ENCODE data around the gene PKP4.

DNA sequence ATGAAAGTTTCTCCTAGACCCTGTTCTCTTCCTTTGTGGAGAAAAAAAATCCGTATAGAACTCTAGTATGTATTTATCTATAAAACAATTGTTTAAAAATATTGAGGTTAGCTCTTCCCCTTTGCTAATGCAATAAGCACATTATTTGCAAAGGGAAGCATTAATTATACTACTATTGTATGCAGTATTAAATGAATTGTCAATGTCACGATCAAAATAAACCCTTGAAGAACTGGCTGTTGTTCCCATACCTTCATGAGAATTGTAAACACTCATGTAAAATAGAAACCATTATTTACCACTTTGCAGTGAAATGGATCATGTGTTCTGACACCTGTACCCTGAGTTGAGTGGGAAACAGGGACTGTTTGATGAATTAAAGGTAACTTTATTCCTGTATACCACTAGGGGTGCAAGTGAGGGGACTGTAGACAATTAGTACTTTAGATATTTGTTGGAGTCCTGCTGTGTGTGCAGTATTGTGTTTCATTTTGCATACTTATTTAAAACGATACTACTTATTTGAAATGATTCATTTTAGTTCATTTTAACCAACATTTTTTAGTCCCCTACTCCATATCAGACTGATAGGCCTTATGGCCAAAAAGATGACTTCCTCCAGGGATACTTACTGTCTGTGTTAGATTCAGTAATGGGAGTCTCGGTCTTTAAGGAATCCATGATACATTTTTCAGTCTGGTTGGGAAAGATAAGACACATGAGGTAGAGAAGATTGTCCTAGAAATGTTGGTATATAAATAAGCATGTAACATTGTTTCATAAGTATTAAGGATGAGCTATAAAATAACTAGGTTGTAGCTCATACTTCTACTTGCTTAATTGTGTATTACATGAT lies 7.9 kb downstream of the PKP4 start:
- TF ChIP-seq, protein P1, sequence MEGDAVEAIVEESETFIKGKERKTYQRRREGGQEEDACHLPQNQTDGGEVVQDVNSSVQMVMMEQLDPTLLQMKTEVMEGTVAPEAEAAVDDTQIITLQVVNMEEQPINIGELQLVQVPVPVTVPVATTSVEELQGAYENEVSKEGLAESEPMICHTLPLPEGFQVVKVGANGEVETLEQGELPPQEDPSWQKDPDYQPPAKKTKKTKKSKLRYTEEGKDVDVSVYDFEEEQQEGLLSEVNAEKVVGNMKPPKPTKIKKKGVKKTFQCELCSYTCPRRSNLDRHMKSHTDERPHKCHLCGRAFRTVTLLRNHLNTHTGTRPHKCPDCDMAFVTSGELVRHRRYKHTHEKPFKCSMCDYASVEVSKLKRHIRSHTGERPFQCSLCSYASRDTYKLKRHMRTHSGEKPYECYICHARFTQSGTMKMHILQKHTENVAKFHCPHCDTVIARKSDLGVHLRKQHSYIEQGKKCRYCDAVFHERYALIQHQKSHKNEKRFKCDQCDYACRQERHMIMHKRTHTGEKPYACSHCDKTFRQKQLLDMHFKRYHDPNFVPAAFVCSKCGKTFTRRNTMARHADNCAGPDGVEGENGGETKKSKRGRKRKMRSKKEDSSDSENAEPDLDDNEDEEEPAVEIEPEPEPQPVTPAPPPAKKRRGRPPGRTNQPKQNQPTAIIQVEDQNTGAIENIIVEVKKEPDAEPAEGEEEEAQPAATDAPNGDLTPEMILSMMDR (IDR thresholded peaks at IDR 0.05) = peak in 2 of 3 experiments; percentile 29 to 53
- no peak for TF ChIP-seq POLR2A (IDR thresholded peaks at IDR 0.05)
